PC-3 (cell line): ENCODE measurements around the gene ADARB2. TPM values are rescaled to one million over a fixed set of nuclear protein-coding genes. Genes with fewer than 3 reads are reported as not detected.
"Not testable (repeated sequence)": the region's sequence is repeated elsewhere in the genome, so short reads cannot be mapped to it uniquely, and the experiment has no call there.

ENCODE experiments used
- ATAC-seq: fragments of 200-7000 bp; cut with Tn5 transposase; 2 replicates; pipeline ENCODE4 v1.9.1; 2020; ENCODE audit warnings: mild to moderate bottlenecking, moderate library complexity
- BruUV-seq: library from RNA; stranded (reverse); fragments of 400-500 nt; replicated peaks from 2 replicates; lab custom pipeline; 2021; lab: Mats Ljungman, UMichigan
- CTCF ChIA-PET: fragments of 300-600 bp; sonication (Branson Sonifier 250); formaldehyde crosslinking; loops from one replicate; lab custom pipeline; 2022; ENCODE audit warnings: antibody characterized with exemption; lab: Charles Lee
- POLR2A ChIA-PET: fragments of 300-600 bp; sonication (Branson Sonifier 250); formaldehyde crosslinking; loops from one replicate; lab custom pipeline; 2022; ENCODE audit warnings: antibody characterized with exemption; ENCODE audit not compliant: unreplicated experiment; lab: Charles Lee
- DNase-seq: peaks from one replicate; pipeline ENCODE4 v3.0.0-alpha.2; 2015
- H2AFZ ChIP-seq: fragments of 300-600 bp; sonication (generic); 2 replicates; pipeline ENCODE4 v1.6.0; 2016; ENCODE audit warnings: antibody characterized with exemption, low read length
- H3F3A ChIP-seq: fragments of 300-600 bp; sonication (generic); one replicate; pipeline ENCODE4 v1.6.0; 2017; ENCODE audit warnings: antibody characterized with exemption, low read length, control low read depth, mild to moderate bottlenecking; ENCODE audit not compliant: unreplicated experiment
- H3K27ac ChIP-seq: fragments of 300-600 bp; sonication (generic); 2 replicates; pipeline ENCODE4 v1.5.1; 2016; ENCODE audit warnings: mild to moderate bottlenecking, low read length
- H3K27me3 ChIP-seq: fragments of 300-600 bp; sonication (generic); 2 replicates; pipeline ENCODE4 v1.6.1; 2016; ENCODE audit warnings: low read length, mixed read lengths
- H3K36me3 ChIP-seq: fragments of 300-600 bp; sonication (generic); 2 replicates; pipeline ENCODE4 v1.6.1; 2016; ENCODE audit warnings: low read depth, mixed run types, low read length, mixed read lengths
- H3K4me1 ChIP-seq: fragments of 300-600 bp; sonication (generic); 2 replicates; pipeline ENCODE4 v1.5.1; 2016; ENCODE audit warnings: low read length; ENCODE audit not compliant: insufficient read depth
- H3K4me2 ChIP-seq: fragments of 300-600 bp; sonication (generic); 2 replicates; pipeline ENCODE4 v1.6.0; 2016; ENCODE audit warnings: low read length
- H3K4me3 ChIP-seq: fragments of 300-600 bp; sonication (generic); 2 replicates; pipeline ENCODE4 v1.5.1; 2016; ENCODE audit warnings: mild to moderate bottlenecking, low read length, mixed read lengths
- H3K79me2 ChIP-seq: fragments of 300-600 bp; sonication (generic); 2 replicates; pipeline ENCODE4 v1.6.1; 2017; ENCODE audit warnings: low read length, mixed read lengths
- H3K9ac ChIP-seq: fragments of 300-600 bp; sonication (generic); 2 replicates; pipeline ENCODE4 v1.6.0; 2016; ENCODE audit warnings: mild to moderate bottlenecking, low read length
- H3K9me2 ChIP-seq: fragments of 300-600 bp; sonication (generic); replicated peaks from 2 replicates; pipeline ENCODE4 v1.6.1; 2016; ENCODE audit warnings: mixed run types, low read length, mixed read lengths
- H3K9me3 ChIP-seq: fragments of 300-600 bp; sonication (generic); 2 replicates; pipeline ENCODE4 v1.6.1; 2016; ENCODE audit warnings: low read length, mixed read lengths
- H4K20me1 ChIP-seq: fragments of 300-600 bp; sonication (generic); 2 replicates; pipeline ENCODE4 v1.6.1; 2016; ENCODE audit warnings: low read length, mixed read lengths
- EZH2 ChIP-seq: fragments of 300-600 bp; sonication (generic); IDR thresholded peaks from one replicate; pipeline ENCODE4 v1.6.1; 2017; ENCODE audit warnings: antibody characterized with exemption, mild to moderate bottlenecking, low read length; ENCODE audit not compliant: unreplicated experiment
- EZH2phosphoT487 ChIP-seq: fragments of 300-600 bp; sonication (generic); IDR thresholded peaks from 2 replicates; pipeline ENCODE4 v1.6.1; 2018; ENCODE audit warnings: mild to moderate bottlenecking, antibody characterized with exemption, low read length, borderline replicate concordance
- intact Hi-C: fragments of 100-400 bp; cut with micrococcal nuclease; formaldehyde crosslinking; loops from 2 replicates; pipeline ENCODE4 v1.9.0; 2023
- total RNA-seq: library from RNA; depleted of rRNA; stranded (reverse); fragments of >200 nt; gene quantifications from 2 replicates; pipeline ENCODE4 v1.2.3, GENCODE V29; 2014
- TF ChIP-seq, protein P1 (sequence below): fragments of 300-600 bp; sonication (generic); conservative IDR thresholded peaks from 2 replicates; pipeline ENCODE4 v1.5.1; 2017; ENCODE audit warnings: antibody characterized with exemption, low read depth, mild to moderate bottlenecking, low read length

ADARB2 gene
- total RNA-seq, 1 experiment from 2014 or later, result not detected

DNA sequence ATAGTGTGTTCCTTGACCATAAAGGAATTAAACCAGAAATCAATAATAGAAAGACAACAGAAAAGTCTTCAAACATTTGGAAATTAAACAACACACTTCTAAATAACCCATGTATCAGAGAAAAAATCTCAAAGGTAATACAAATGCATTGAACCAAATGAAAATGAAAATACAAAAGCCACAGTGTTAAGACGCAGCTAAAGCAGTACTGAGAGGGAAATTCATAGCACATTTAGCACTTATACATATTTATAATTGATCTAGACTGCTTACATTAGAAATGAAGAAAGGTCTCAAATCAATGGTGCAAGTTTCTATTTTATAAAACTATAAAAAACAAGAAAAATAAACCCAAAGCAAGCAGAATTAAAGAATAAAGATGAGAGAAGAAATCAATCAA is 306.1 kb downstream of the ADARB2 start:
- H3F3A ChIP-seq, result no peaks in the 10 kb centered on the region
- BruUV-seq, result no TSS peak
- H3K4me3 ChIP-seq, result no peak overlapping the region
- H3K4me2 ChIP-seq, result no peak overlapping the region
- ATAC-seq, result no peak
- peaks cover 4% of the 10 kb centered on the region; the same call in 1 of the 2 replicates for H3K27me3 ChIP-seq
- TF ChIP-seq EZH2phosphoT487 (no peak), EZH2 (no peak)
- TF ChIP-seq, protein P1, sequence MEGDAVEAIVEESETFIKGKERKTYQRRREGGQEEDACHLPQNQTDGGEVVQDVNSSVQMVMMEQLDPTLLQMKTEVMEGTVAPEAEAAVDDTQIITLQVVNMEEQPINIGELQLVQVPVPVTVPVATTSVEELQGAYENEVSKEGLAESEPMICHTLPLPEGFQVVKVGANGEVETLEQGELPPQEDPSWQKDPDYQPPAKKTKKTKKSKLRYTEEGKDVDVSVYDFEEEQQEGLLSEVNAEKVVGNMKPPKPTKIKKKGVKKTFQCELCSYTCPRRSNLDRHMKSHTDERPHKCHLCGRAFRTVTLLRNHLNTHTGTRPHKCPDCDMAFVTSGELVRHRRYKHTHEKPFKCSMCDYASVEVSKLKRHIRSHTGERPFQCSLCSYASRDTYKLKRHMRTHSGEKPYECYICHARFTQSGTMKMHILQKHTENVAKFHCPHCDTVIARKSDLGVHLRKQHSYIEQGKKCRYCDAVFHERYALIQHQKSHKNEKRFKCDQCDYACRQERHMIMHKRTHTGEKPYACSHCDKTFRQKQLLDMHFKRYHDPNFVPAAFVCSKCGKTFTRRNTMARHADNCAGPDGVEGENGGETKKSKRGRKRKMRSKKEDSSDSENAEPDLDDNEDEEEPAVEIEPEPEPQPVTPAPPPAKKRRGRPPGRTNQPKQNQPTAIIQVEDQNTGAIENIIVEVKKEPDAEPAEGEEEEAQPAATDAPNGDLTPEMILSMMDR, result no peak
- no peak overlapping the region for H2AFZ ChIP-seq
- intact Hi-C loops, result no loop called here
- H3K9me2 ChIP-seq, result no peaks in the 10 kb centered on the region
- H3K79me2 ChIP-seq, result no peaks in the 10 kb centered on the region
- H4K20me1 ChIP-seq, result no peaks in the 10 kb centered on the region
- H3K4me1 ChIP-seq, result no peaks in the 10 kb centered on the region
- no peak overlapping the region for H3K27ac ChIP-seq
- ChIA-PET POLR2A (no interaction called here), CTCF (no interaction called here)
- no peak for DNase-seq
- no peak overlapping the region for H3K9ac ChIP-seq
- no peaks in the 10 kb centered on the region for H3K36me3 ChIP-seq
- no peaks in the 10 kb centered on the region for H3K9me3 ChIP-seq

DNA sequence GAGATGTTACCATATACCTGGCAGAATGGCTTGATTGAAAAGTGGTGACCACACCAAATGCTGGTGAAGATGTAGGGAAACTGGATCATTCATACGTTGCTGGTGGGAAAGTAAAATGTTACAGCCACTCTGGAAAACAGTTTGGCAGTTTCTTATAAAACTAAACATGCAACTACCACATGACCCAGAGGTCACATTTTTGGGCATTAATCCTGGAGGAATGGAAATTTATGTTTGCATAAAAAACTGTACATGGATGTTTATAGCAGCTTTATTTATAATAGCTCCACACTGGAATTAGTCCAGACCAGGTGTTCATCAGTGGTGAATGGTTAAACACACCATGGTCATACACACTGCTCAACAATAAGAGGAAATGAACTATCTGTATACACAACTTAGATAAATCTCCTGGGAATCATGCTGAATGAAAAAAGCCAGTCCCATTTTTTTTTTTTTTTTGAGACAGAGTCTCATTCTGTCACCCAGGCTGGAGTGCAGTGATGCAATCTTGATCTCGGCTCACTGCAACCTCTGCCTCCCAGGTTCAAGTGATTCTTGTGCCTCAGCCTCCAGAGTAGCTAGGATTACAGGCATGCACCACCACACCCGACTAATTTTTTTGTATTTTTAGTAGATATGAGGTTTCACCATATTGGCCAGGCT is 309.7 kb downstream of the ADARB2 start:
- intact Hi-C loops, POLR2A ChIA-PET, H3K4me3 ChIP-seq, H4K20me1 ChIP-seq, H3K36me3 ChIP-seq, H3K27me3 ChIP-seq, H3K27ac ChIP-seq, H3F3A ChIP-seq, H2AFZ ChIP-seq, DNase-seq, ATAC-seq, H3K9me3 ChIP-seq, H3K9me2 ChIP-seq, H3K79me2 ChIP-seq, CTCF ChIA-PET, BruUV-seq, H3K4me2 ChIP-seq, H3K4me1 ChIP-seq, H3K9ac ChIP-seq: not testable (repeated sequence)

DNA sequence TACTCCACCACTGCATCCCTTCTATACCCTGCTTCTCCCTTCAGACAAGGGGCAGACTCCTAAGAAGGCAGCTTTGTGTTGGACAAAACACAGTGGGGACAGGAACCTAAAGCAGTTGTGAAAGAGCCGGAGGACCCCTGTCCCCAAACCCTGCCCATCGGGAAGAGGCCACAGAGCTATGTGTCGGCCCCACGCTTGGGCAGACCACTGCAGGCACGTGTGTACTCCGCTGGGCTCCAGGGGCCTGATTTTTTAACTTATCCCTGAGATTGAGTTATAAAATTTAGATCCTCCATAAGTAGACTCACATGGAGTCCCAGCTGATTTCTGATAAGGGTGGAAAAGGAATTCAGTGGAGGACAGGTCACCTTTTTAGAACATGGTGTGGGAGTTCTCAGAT is 310.5 kb downstream of the ADARB2 start:
- no peaks in the 10 kb centered on the region for H3K4me1 ChIP-seq

DNA sequence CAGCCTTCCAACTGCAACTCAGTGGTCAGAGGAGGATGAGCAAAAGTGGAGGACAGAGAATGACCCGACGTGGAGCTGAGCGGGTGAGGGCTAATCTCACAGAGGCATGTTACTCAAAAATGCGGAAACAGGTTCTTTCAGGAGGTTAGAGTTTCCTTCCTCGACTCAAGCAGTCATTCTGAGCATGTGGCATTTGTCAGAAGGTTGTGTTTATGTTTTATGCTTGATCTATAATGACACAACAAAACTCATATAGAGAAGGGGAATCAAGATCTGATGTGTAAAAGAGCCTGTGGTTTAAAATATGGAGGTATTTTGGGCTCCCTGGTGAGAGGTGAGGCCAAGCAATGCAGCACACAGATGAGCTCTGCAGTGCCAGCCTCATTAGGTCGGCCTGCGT is 311.4 kb downstream of the ADARB2 start:
- Histone ChIP-seq H3K27me3 (no peaks in the 10 kb centered on the region), H3K36me3 (no peaks in the 10 kb centered on the region), H3K9ac (no peak overlapping the region), H3K4me1 (no peaks in the 10 kb centered on the region), H3K27ac (no peak overlapping the region), H4K20me1 (no peaks in the 10 kb centered on the region), H3K79me2 (no peaks in the 10 kb centered on the region), H3K9me2 (no peaks in the 10 kb centered on the region), H3K4me3 (no peak overlapping the region), H2AFZ (no peak overlapping the region), H3F3A (no peaks in the 10 kb centered on the region), H3K4me2 (no peak overlapping the region), H3K9me3 (no peaks in the 10 kb centered on the region)
- ATAC-seq (no peak), DNase-seq (no peak)
- no TSS peak for BruUV-seq
- ChIA-PET POLR2A (no interaction called here), CTCF (no interaction called here)
- TF ChIP-seq EZH2phosphoT487 (no peak), EZH2 (no peak)
- TF ChIP-seq, protein P1, result no peak
- intact Hi-C loops, result no loop called here

More for the DNA sequence above, 310.5 kb downstream of the ADARB2 start:
- Histone ChIP-seq H3K9ac (no peak overlapping the region), H3F3A (no peaks in the 10 kb centered on the region), H3K27ac (no peak overlapping the region), H3K9me3 (no peaks in the 10 kb centered on the region), H3K36me3 (no peaks in the 10 kb centered on the region), H4K20me1 (no peaks in the 10 kb centered on the region), H2AFZ (no peak overlapping the region), H3K27me3 (no peaks in the 10 kb centered on the region), H3K4me2 (no peak overlapping the region), H3K79me2 (no peaks in the 10 kb centered on the region), H3K4me3 (no peak overlapping the region), H3K9me2 (no peaks in the 10 kb centered on the region)
- BruUV-seq, result no TSS peak
- DNase-seq, result no peak
- ATAC-seq, result no peak
- POLR2A ChIA-PET, result no interaction called here
- CTCF ChIA-PET, result no interaction called here
- intact Hi-C loops, result no loop called here
- TF ChIP-seq EZH2phosphoT487, result no peak
